SJSA1 (cell line): ENCODE results near the gene PDCD10. TPM values are rescaled to one million over a fixed set of nuclear protein-coding genes. Genes with fewer than 3 reads are reported as not detected.

ENCODE experiments used
- DNase-seq, 2 experiments: peaks; one replicate each; pipeline ENCODE4 v3.0.0-alpha.2; 2015 to 2020; ENCODE audit warnings: low spot score in 2 of 2, low read depth in 1 of 2
- H3K27ac ChIP-seq: fragments of 250-450 bp; sonication (Bioruptor Pico); 2 replicates; pipeline ENCODE4 v1.5.1; 2020; ENCODE audit warnings: mild to moderate bottlenecking, moderate library complexity
- H3K27me3 ChIP-seq: fragments of 250-450 bp; sonication (Bioruptor Pico); replicated peaks from 2 replicates; pipeline ENCODE4 v1.5.1; 2020; ENCODE audit warnings: mild to moderate bottlenecking, moderate library complexity
- H3K36me3 ChIP-seq: fragments of 250-450 bp; sonication (Bioruptor Pico); 2 replicates; pipeline ENCODE4 v1.5.1; 2020; ENCODE audit warnings: mild to moderate bottlenecking
- H3K4me1 ChIP-seq: fragments of 250-450 bp; sonication (Bioruptor Pico); replicated peaks from 2 replicates; pipeline ENCODE4 v1.6.1; 2021; ENCODE audit warnings: mild to moderate bottlenecking
- H3K4me3 ChIP-seq: fragments of 250-450 bp; sonication (Bioruptor Pico); 2 replicates; pipeline ENCODE4 v1.5.1; 2020; ENCODE audit warnings: mild to moderate bottlenecking
- H3K9me3 ChIP-seq: fragments of 250-450 bp; sonication (Bioruptor Pico); replicated peaks from 2 replicates; pipeline ENCODE4 v1.5.1; 2020; ENCODE audit warnings: mild to moderate bottlenecking
- total RNA-seq: library from RNA; depleted of rRNA; stranded (reverse); fragments of >200 nt; shearing (Covaris generic); gene quantifications from 2 replicates; pipeline ENCODE4 v1.2.3, GENCODE V29; 2014; rRNA removed

The PDCD10 gene
- total RNA-seq, 1 experiment from 2014 or later: 67.3 TPM

DNA sequence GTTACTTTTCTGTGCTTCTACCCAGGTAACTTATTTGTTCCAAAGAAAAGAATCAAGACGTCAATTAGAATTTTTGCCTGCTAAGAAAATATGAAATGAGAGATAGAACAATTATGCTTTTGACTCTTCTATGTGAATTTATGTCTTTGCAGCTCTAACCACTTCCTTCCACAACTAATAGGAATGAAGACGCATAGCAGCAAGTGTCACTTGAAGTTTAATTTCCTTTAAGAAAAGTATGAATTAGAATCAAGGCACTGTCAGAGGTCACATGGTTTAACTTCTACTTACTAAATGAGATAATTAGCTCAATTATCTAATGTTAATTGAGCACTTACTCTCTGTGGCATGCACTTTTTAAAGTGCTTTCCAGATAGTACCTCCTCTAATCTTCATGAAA lies 84.2 kb downstream of the PDCD10 start:
- H3K27ac ChIP-seq: no peak overlapping the region

DNA sequence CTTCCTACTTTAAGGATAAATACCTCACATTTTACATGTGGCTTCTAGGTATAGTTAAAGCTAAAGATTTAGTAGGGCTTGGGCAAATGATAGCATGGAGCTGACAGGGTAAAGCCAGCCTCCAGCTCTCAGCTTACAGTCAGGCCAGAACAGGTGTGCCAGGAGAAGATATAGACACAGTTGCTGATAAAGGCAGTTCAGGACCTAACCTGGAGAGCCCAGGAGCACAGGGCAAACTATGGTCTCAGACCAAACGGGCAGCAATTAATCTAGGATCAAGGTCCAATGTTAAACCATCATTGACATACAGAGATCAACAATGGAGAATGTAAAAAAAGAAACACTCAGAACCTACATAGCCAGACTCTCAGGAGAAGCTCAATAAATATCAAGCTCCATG lies 84.9 kb downstream of the PDCD10 start:
- Histone ChIP-seq H3K27ac (no peak overlapping the region), H3K4me1 (no peaks in the 10 kb centered on the region), H3K36me3 (no peaks in the 10 kb centered on the region), H3K9me3 (no peaks in the 10 kb centered on the region), H3K27me3 (no peaks in the 10 kb centered on the region), H3K4me3 (no peak overlapping the region)
- no peak for DNase-seq

More for the DNA sequence above, 84.2 kb downstream of the PDCD10 start:
- no peaks in the 10 kb centered on the region for H3K4me1 ChIP-seq
- no peaks in the 10 kb centered on the region for H3K36me3 ChIP-seq
- H3K27me3 ChIP-seq: no peaks in the 10 kb centered on the region
- H3K4me3 ChIP-seq: no peak overlapping the region
- no peaks in the 10 kb centered on the region for H3K9me3 ChIP-seq
- DNase-seq: no peak

DNA sequence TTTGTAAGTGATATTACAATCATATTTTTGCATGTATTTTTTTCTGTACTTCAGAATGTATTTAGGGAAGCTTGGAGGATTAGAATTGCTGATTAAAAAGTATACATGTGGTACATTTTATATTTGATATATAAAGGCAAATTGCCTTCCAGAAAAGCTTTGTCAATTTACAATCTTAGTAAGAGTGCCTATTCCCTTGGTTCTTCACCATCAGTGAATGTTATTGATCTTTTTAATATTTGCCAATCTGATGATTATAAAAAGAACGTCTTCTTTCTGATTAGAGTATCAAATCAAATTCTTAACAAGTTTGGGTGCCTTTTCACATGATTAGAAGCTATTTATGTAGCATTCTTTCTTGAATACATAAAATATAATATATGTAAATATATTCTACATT lies 90.1 kb downstream of the PDCD10 start:
- H3K27ac ChIP-seq: no peak overlapping the region

More for the DNA sequence above, 90.1 kb downstream of the PDCD10 start:
- Histone ChIP-seq H3K27me3 (no peaks in the 10 kb centered on the region), H3K4me3 (no peak overlapping the region), H3K4me1 (no peaks in the 10 kb centered on the region), H3K9me3 (no peaks in the 10 kb centered on the region), H3K36me3 (no peaks in the 10 kb centered on the region)
- DNase-seq: no peak

Other genes with a start within 250 kb of the PDCD10 start
- gene WDR49, start 81.0 kb downstream of the PDCD10 start, total RNA-seq: not detected in 2 replicates
- gene SERPINI1, start 829 bp upstream of the PDCD10 start, total RNA-seq: 0.19 and 0.34 TPM in 2 replicates